Measurements from ENCODE around the gene GDI1.
A peak's percentile ranks its signal among the peaks of the same experiment; 100 is the strongest.

Gene GDI1

DNA sequence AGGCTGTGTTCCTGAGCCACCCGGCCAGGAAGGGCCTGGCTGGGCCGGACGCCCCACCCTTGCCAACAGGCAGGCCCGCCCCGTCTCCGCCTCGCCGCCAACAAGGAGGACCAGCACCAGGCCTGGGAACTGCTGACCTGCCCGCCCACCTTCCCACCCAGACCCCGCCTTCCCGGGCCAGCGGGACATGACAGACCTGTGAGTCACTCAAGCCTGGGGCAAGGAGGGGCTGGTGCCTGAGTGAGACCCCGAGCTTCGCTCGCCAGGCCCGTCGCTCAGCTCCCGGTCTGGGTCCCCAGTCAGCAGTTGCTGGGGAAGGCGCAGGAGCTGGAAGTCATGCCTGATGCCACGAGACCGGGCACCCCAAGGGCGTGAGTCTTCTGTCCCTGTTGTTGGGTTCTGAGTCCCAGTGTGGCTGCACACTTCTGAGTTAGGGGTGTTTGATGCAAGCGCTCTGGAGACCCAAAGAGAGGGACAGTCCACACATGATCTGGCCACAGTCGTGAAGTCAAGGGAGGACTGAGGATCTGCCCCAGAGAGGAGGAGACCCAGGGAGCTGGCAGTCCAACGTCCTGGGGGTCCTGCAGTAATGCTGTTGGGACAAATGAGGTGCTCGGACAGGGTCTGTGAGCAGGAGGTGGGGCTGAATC lies 27.6 kb upstream of the GDI1 start, which contains the start of gene DNASE1L1:
DNASE1L1 (minus strand) TSS at position 33 of the 650 bp plus-strand sequence. CDS start 3,686 bp downstream, outside the sequence.
- H3K4me1 ChIP-seq (ENCODE audit: control extremely low read depth in 1 of 4, control insufficient read depth in 4 of 4, insufficient read depth in 4 of 4, low read length in 3 of 4) = peaks cover 3 to 33% (median 32%) of the 10 kb centered on the region in 4 experiments
- DNase-seq = peak; percentile 72 to 87 (median 83)
- no peaks in the 10 kb centered on the region for H3K27me3 ChIP-seq (replicated peaks in 2 of 5; ENCODE audit: control insufficient read depth in 4 of 5, insufficient read depth in 5 of 5, low read length in 4 of 5)
- H3K27ac ChIP-seq (ENCODE audit: insufficient read depth in 1 of 2, low read depth in 1 of 2, low read length in 2 of 2, poor library complexity in 1 of 2, severe bottlenecking in 2 of 2) = peak within 1 kb of the TSS; percentile 25 to 73
- peaks cover 0 to 4% (median 0%) of the 10 kb centered on the region in 4 experiments for H3K36me3 ChIP-seq (ENCODE audit: control insufficient read depth in 4 of 4, insufficient read depth in 4 of 4, low read length in 3 of 4)
- H3K9me3 ChIP-seq (ENCODE audit: control extremely low read depth in 1 of 5, control insufficient read depth in 4 of 5, insufficient read depth in 2 of 5, low read depth in 1 of 5, low read length in 4 of 5) = no peaks in the 10 kb centered on the region
- ChIA-PET CTCF (interaction anchor here (0.7 to 1.5 kb wide), 4 partner anchors 8 to 125 kb away, joined by 3 to 4 read pairs (median 3); partner anchors contain the start of genes ATP6AP1 and UBL4A), POLR2A (interaction anchor here (1.2 to 2.0 kb wide), 3 partner anchors 12 to 70 kb away, joined by 3 to 18 read pairs (median 5); partner anchors contain the start of genes LAGE3 and RPL10)
- H3K4me3 ChIP-seq (ENCODE audit: control insufficient read depth in 1 of 7, extremely low read depth in 1 of 7, insufficient read depth in 4 of 7, low read depth in 2 of 7, low read length in 6 of 7) = peak within 1 kb of the TSS in 6 of 7 experiments; percentile 42 to 75 (median 54)
- WGBS (ENCODE audit: insufficient coverage) = 35% methylated on average over 23 of the region's 26 CpGs

DNA sequence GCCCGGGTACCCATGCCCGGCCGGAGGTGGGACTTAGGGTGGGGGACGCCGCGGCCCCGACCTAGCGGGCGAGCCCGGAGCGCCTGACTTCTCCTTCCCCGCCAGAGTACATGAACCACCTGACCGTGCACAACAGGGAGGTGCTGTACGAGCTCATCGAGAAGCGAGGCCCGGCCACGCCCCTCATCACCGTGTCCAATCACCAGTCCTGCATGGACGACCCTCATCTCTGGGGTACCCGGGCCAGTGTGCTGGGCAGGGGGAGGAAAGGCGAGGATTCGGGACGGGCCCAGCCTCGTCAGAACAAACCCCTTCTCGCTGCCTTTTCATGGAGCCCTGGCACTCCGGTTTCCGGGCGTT lies 25.0 kb upstream of the GDI1 start:
- DNase-seq = peak; percentile 69 to 80 (median 79)
- H3K4me1 ChIP-seq (ENCODE audit: control extremely low read depth in 1 of 4, control insufficient read depth in 4 of 4, insufficient read depth in 4 of 4, low read length in 3 of 4) = peaks cover 3 to 33% (median 32%) of the 10 kb centered on the region in 4 experiments
- POLR2A ChIA-PET = interaction anchor here (0.6 to 1.8 kb wide), 6 partner anchors 10 to 489 kb away, joined by 3 to 8 read pairs (median 4); partner anchors contain the start of gene RPL10
- H3K9me3 ChIP-seq (ENCODE audit: control extremely low read depth in 1 of 5, control insufficient read depth in 4 of 5, insufficient read depth in 2 of 5, low read depth in 1 of 5, low read length in 4 of 5) = no peaks in the 10 kb centered on the region
- peak overlapping the region; percentile 15 to 77 for H3K27ac ChIP-seq (ENCODE audit: insufficient read depth in 1 of 2, low read depth in 1 of 2, low read length in 2 of 2, poor library complexity in 1 of 2, severe bottlenecking in 2 of 2)
- H3K4me3 ChIP-seq (ENCODE audit: control insufficient read depth in 1 of 7, extremely low read depth in 1 of 7, insufficient read depth in 4 of 7, low read depth in 2 of 7, low read length in 6 of 7) = peak overlapping the region; percentile 43 to 80 (median 69)
- H3K27me3 ChIP-seq (replicated peaks in 2 of 5; ENCODE audit: control insufficient read depth in 4 of 5, insufficient read depth in 5 of 5, low read length in 4 of 5) = no peaks in the 10 kb centered on the region
- CTCF ChIA-PET = interaction anchor here (0.5 to 3.0 kb wide), 9 partner anchors 11 to 130 kb away, joined by 3 to 12 read pairs (median 3); partner anchors contain the start of gene ATP6AP1
- peaks cover 0 to 3% (median 0%) of the 10 kb centered on the region in 4 experiments for H3K36me3 ChIP-seq (ENCODE audit: control insufficient read depth in 4 of 4, insufficient read depth in 4 of 4, low read length in 3 of 4)
- 55% methylated on average over 21 of the region's 29 CpGs for WGBS (ENCODE audit: insufficient coverage)

DNA sequence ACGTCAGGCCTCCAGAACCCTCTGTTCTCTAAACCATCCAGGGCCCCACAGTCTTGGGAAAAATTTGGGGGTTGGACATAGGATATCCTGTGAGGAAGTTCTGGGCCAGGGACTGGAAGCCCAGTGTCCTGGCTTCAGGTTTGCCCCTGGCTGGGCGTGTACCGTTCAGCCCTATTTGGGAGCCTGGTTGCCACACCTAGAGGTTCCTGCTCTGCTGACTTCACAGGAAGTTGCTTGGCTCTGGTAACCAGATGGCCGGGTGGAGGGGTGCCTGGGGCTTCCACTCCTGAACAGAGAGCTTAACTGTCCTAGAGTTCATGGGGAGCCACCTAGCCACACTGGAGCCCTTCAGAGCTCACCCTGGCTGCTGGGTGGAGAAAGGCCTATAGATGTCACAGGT lies 24.5 kb upstream of the GDI1 start:
- Histone ChIP-seq H3K36me3 (ENCODE audit: control insufficient read depth in 4 of 4, insufficient read depth in 4 of 4, low read length in 3 of 4) (peaks cover 0 to 3% (median 0%) of the 10 kb centered on the region in 4 experiments), H3K4me1 (ENCODE audit: control extremely low read depth in 1 of 4, control insufficient read depth in 4 of 4, insufficient read depth in 4 of 4, low read length in 3 of 4) (peaks cover 3 to 33% (median 32%) of the 10 kb centered on the region in 4 experiments), H3K27ac (ENCODE audit: insufficient read depth in 1 of 2, low read depth in 1 of 2, low read length in 2 of 2, poor library complexity in 1 of 2, severe bottlenecking in 2 of 2) (peak overlapping the region; percentile 15 to 77), H3K27me3 (replicated peaks in 2 of 5; ENCODE audit: control insufficient read depth in 4 of 5, insufficient read depth in 5 of 5, low read length in 4 of 5) (no peaks in the 10 kb centered on the region), H3K9me3 (ENCODE audit: control extremely low read depth in 1 of 5, control insufficient read depth in 4 of 5, insufficient read depth in 2 of 5, low read depth in 1 of 5, low read length in 4 of 5) (no peaks in the 10 kb centered on the region), H3K4me3 (ENCODE audit: control insufficient read depth in 1 of 7, extremely low read depth in 1 of 7, insufficient read depth in 4 of 7, low read depth in 2 of 7, low read length in 6 of 7) (peak overlapping the region; percentile 43 to 80 (median 69))
- WGBS (ENCODE audit: insufficient coverage) = 47% methylated on average over 4 of the region's 4 CpGs
- DNase-seq = peak in 2 of 3 donors; percentile 81 to 85
- CTCF ChIA-PET = interaction anchor here (0.5 to 3.0 kb wide), 9 partner anchors 10 to 129 kb away, joined by 3 to 12 read pairs (median 3); partner anchors contain the start of gene ATP6AP1
- POLR2A ChIA-PET = interaction anchor here (0.7 to 1.8 kb wide), 5 partner anchors 10 to 22 kb away, joined by 3 to 8 read pairs (median 4); partner anchors contain the start of gene RPL10

DNA sequence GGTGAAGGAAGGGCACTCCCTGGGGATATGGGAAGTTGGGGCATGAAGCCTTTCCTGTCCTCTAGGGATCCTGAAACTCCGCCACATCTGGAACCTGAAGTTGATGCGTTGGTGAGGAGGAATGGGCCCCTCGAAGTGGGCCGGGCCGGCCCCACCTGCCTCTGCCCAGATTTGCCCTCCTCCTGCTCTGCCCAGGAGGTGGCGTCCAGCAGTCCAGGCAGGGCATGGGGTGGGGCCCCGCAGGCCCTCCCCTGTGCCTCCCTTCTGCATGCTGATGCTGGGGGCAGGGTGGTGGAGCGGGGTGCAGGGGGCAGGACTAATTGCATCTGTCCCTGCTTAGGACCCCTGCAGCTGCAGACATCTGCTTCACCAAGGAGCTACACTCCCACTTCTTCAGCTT lies 23.8 kb upstream of the GDI1 start:
- peaks cover 0 to 3% (median 0%) of the 10 kb centered on the region in 4 experiments for H3K36me3 ChIP-seq (ENCODE audit: control insufficient read depth in 4 of 4, insufficient read depth in 4 of 4, low read length in 3 of 4)
- H3K4me3 ChIP-seq (ENCODE audit: control insufficient read depth in 1 of 7, extremely low read depth in 1 of 7, insufficient read depth in 4 of 7, low read depth in 2 of 7, low read length in 6 of 7) = peak overlapping the region in 1 of 7 experiments; percentile 80
- CTCF ChIA-PET = interaction anchor here (0.9 to 3.0 kb wide), 6 partner anchors 9 to 114 kb away, joined by 3 to 12 read pairs (median 3); partner anchors contain the start of gene ATP6AP1
- WGBS (ENCODE audit: insufficient coverage) = 73% methylated on average over 5 of the region's 8 CpGs
- no peaks in the 10 kb centered on the region for H3K9me3 ChIP-seq (ENCODE audit: control extremely low read depth in 1 of 5, control insufficient read depth in 4 of 5, insufficient read depth in 2 of 5, low read depth in 1 of 5, low read length in 4 of 5)
- POLR2A ChIA-PET = interaction anchor here (0.7 to 1.3 kb wide), 2 partner anchors 11 to 118 kb away, joined by 3 to 5 read pairs; no protein-coding TSS in a partner anchor
- H3K27ac ChIP-seq (ENCODE audit: insufficient read depth in 1 of 2, low read depth in 1 of 2, low read length in 2 of 2, poor library complexity in 1 of 2, severe bottlenecking in 2 of 2) = no peak overlapping the region
- DNase-seq = no peak
- H3K4me1 ChIP-seq (ENCODE audit: control extremely low read depth in 1 of 4, control insufficient read depth in 4 of 4, insufficient read depth in 4 of 4, low read length in 3 of 4) = peaks cover 3 to 33% (median 32%) of the 10 kb centered on the region in 4 experiments
- H3K27me3 ChIP-seq (replicated peaks in 2 of 5; ENCODE audit: control insufficient read depth in 4 of 5, insufficient read depth in 5 of 5, low read length in 4 of 5) = no peaks in the 10 kb centered on the region

DNA sequence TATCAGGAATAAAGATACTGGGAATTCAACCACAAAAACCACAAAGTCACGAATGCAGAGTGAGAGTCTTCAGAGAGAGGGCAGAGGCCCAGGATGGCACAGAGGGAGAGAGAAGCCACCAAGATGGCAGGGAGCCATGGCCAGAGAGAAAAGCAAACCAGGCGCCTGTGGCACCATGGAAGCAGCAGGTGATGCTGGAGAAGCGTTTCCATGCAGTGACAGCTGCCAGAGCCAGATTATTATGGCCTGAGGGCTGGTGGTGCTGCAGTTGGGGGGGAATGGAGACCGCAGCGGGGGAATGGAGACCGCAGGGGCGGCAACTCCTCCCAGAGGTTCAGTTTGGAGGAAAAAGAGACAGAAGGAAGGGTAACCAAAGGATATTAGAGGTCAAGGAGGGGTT lies 19.8 kb upstream of the GDI1 start:
- DNase-seq = no peak
- ChIA-PET POLR2A (interaction anchor here (0.6 kb wide), 1 partner anchor 417 kb away, joined by 3 read pairs; no protein-coding TSS in a partner anchor), CTCF (no interaction called here)
- H3K36me3 ChIP-seq (ENCODE audit: control insufficient read depth in 4 of 4, insufficient read depth in 4 of 4, low read length in 3 of 4) = peaks cover 0 to 11% (median 4%) of the 10 kb centered on the region in 4 experiments
- H3K9me3 ChIP-seq (ENCODE audit: control extremely low read depth in 1 of 5, control insufficient read depth in 4 of 5, insufficient read depth in 2 of 5, low read depth in 1 of 5, low read length in 4 of 5) = no peaks in the 10 kb centered on the region
- peaks cover 3 to 13% (median 12%) of the 10 kb centered on the region in 4 experiments for H3K4me1 ChIP-seq (ENCODE audit: control extremely low read depth in 1 of 4, control insufficient read depth in 4 of 4, insufficient read depth in 4 of 4, low read length in 3 of 4)
- no peak overlapping the region for H3K27ac ChIP-seq (ENCODE audit: insufficient read depth in 1 of 2, low read depth in 1 of 2, low read length in 2 of 2, poor library complexity in 1 of 2, severe bottlenecking in 2 of 2)
- no peaks in the 10 kb centered on the region for H3K27me3 ChIP-seq (replicated peaks in 2 of 5; ENCODE audit: control insufficient read depth in 4 of 5, insufficient read depth in 5 of 5, low read length in 4 of 5)
- WGBS (ENCODE audit: insufficient coverage) = 64% methylated on average over 5 of the region's 7 CpGs
- no peak overlapping the region for H3K4me3 ChIP-seq (ENCODE audit: control insufficient read depth in 1 of 7, extremely low read depth in 1 of 7, insufficient read depth in 4 of 7, low read depth in 2 of 7, low read length in 6 of 7)

DNA sequence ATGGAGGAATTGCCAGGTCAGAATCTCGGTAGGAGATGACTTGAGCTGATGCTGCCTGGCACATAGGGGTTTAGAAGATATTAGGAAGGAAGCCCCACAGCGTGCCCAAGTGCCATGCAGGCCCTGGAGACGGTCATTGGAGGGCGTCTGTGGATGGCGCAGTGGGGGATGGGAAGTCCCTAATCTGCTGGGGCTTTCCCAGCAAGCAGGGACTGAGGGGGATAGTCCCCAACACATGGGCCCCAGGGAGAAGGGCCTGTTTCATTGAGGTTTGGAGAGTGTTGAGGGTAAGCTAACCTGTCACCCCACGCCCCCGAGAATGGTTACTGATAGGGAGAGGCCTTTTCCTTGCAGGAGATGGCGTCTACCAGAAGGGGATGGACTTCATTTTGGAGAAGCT lies 17.8 kb upstream of the GDI1 start:
- whole genome bisulfite sequencing (ENCODE audit: insufficient coverage) = 92% methylated on average over 4 of the region's 8 CpGs
- ChIA-PET POLR2A (no interaction called here), CTCF (interaction anchor here (0.9 to 1.4 kb wide), 2 partner anchors 20 to 33 kb away, joined by 3 to 4 read pairs; no protein-coding TSS in a partner anchor)
- no peak for DNase-seq
- Histone ChIP-seq H3K9me3 (ENCODE audit: control extremely low read depth in 1 of 5, control insufficient read depth in 4 of 5, insufficient read depth in 2 of 5, low read depth in 1 of 5, low read length in 4 of 5) (no peaks in the 10 kb centered on the region), H3K4me1 (ENCODE audit: control extremely low read depth in 1 of 4, control insufficient read depth in 4 of 4, insufficient read depth in 4 of 4, low read length in 3 of 4) (peaks cover 0 to 5% (median 2%) of the 10 kb centered on the region in 4 experiments), H3K27me3 (replicated peaks in 2 of 5; ENCODE audit: control insufficient read depth in 4 of 5, insufficient read depth in 5 of 5, low read length in 4 of 5) (no peaks in the 10 kb centered on the region), H3K27ac (ENCODE audit: insufficient read depth in 1 of 2, low read depth in 1 of 2, low read length in 2 of 2, poor library complexity in 1 of 2, severe bottlenecking in 2 of 2) (no peak overlapping the region), H3K4me3 (ENCODE audit: control insufficient read depth in 1 of 7, extremely low read depth in 1 of 7, insufficient read depth in 4 of 7, low read depth in 2 of 7, low read length in 6 of 7) (no peak overlapping the region), H3K36me3 (ENCODE audit: control insufficient read depth in 4 of 4, insufficient read depth in 4 of 4, low read length in 3 of 4) (peaks cover 0 to 9% (median 4%) of the 10 kb centered on the region in 4 experiments)

Data from common myeloid progenitor, CD34-positive (primary cell).